Caco-2 (cell line): ENCODE results near the gene MBD6. TPM values are rescaled to one million over a fixed set of nuclear protein-coding genes. Genes with fewer than 3 reads are reported as not detected.
A peak's percentile ranks its signal among the peaks of the same experiment; 100 is the strongest.

ENCODE experiments used
- BruUV-seq: library from RNA; stranded (reverse); fragments of 400-500 nt; replicated peaks from 2 replicates; lab custom pipeline; 2021; lab: Mats Ljungman, UMichigan
- CTCF ChIA-PET: fragments of 300-600 bp; sonication (Branson Sonifier 250); formaldehyde crosslinking; loops from one replicate; lab custom pipeline; 2022; ENCODE audit warnings: antibody characterized with exemption; lab: Charles Lee
- POLR2A ChIA-PET: fragments of 300-600 bp; sonication (Branson Sonifier 250); formaldehyde crosslinking; loops from one replicate; lab custom pipeline; 2022; ENCODE audit warnings: antibody characterized with exemption; lab: Charles Lee
- DNase-seq, 2 experiments: peaks; one replicate each; pipeline versions ENCODE4 v3.0.0 to v3.0.0-alpha.2; 2020 to 2022
- H3K27me3 ChIP-seq: replicated peaks from 2 replicates; pipeline ENCODE4 v1.6.0; 2011; ENCODE audit warnings: low read length; ENCODE audit not compliant: control insufficient read depth, insufficient read depth
- H3K36me3 ChIP-seq: 2 replicates; pipeline ENCODE4 v1.5.1; 2011; ENCODE audit warnings: low read length; ENCODE audit not compliant: control insufficient read depth, insufficient read depth
- H3K4me1 ChIP-seq: fragments of 250-450 bp; sonication (Bioruptor Pico); 2 replicates; pipeline ENCODE4 v1.5.1; 2020; ENCODE audit warnings: mild to moderate bottlenecking
- H3K4me3 ChIP-seq: 2 replicates; pipeline ENCODE4 v1.5.1; 2011; ENCODE audit warnings: low read depth, mild to moderate bottlenecking, control low read depth, low read length
- H3K9me3 ChIP-seq: fragments of 250-450 bp; sonication (Bioruptor Pico); 2 replicates; pipeline ENCODE4 v1.5.1; 2020; ENCODE audit warnings: mild to moderate bottlenecking, moderate library complexity
- H3K27ac Mint-ChIP-seq: one replicate; pipeline ENCODE4 v1.8.0; 2022; ENCODE audit warnings: mixed read lengths; ENCODE audit not compliant: unreplicated experiment
- H3K27me3 Mint-ChIP-seq: one replicate; pipeline ENCODE4 v1.8.0; 2022; ENCODE audit warnings: mixed read lengths; ENCODE audit not compliant: insufficient read depth, unreplicated experiment
- H3K36me3 Mint-ChIP-seq: one replicate; pipeline ENCODE4 v1.8.0; 2022; ENCODE audit warnings: mild to moderate bottlenecking, mixed read lengths; ENCODE audit not compliant: insufficient read depth, unreplicated experiment
- H3K4me1 Mint-ChIP-seq: one replicate; pipeline ENCODE4 v1.8.0; 2022; ENCODE audit warnings: low read depth, mixed read lengths; ENCODE audit not compliant: unreplicated experiment
- H3K4me3 Mint-ChIP-seq: one replicate; pipeline ENCODE4 v1.8.0; 2022; ENCODE audit warnings: mild to moderate bottlenecking, moderate library complexity, mixed read lengths; ENCODE audit not compliant: unreplicated experiment
- H3K9me3 Mint-ChIP-seq: one replicate; pipeline ENCODE4 v1.8.0; 2022; ENCODE audit warnings: mixed read lengths; ENCODE audit not compliant: unreplicated experiment
- CTCF ChIP-seq, 2 experiments: fragments of 200-600 bp in 1 of 2; IDR thresholded peaks; 1 replicate in 1 of 2; 2 replicates in 1 of 2; pipeline versions ENCODE4 v1.5.1 to v1.8.0; 2011 to 2022; ENCODE audit warnings: antibody characterized with exemption in 1 of 2, control low read depth in 1 of 2, inconsistent platforms in 1 of 2, low read depth in 1 of 2, low read length in 1 of 2, mild to moderate bottlenecking in 1 of 2, moderate library complexity in 1 of 2; ENCODE audit not compliant: insufficient read depth in 1 of 2, severe bottlenecking in 1 of 2, unreplicated experiment in 1 of 2
- intact Hi-C: fragments of 100-400 bp; cut with micrococcal nuclease; formaldehyde crosslinking; loops from one replicate; pipeline ENCODE4 v1.10.0; 2022; ENCODE audit not compliant: unreplicated experiment
- total RNA-seq: library from RNA; stranded (reverse); gene quantifications from 2 replicates; pipeline ENCODE4 v1.2.3, GENCODE V29; 2022

The MBD6 gene
- total RNA-seq, 1 experiment from 2014 or later, result 82.2 TPM

- H3K36me3 Mint-ChIP-seq, result peaks cover 69% of the 10 kb centered on the region
- H3K27ac Mint-ChIP-seq, result peak overlapping the region; percentile 66
Observed at GRCh38 chr12:57525615-57526383, 3.2 kb downstream of the MBD6 start.

GRCh38 chr12:57526477-57527126, 4.0 kb downstream of the MBD6 start:
- intact Hi-C loops, result no loop called here
- Histone ChIP-seq H3K4me1 (peaks cover 16% of the 10 kb centered on the region), H3K36me3 (peaks cover 6% of the 10 kb centered on the region), H3K27me3 (no peaks in the 10 kb centered on the region), H3K4me3 (no peak overlapping the region), H3K9me3 (no peaks in the 10 kb centered on the region)
- Mint-ChIP-seq H3K4me3 (no peak overlapping the region), H3K4me1 (peaks cover 7% of the 10 kb centered on the region), H3K36me3 (peaks cover 67% of the 10 kb centered on the region), H3K9me3 (no peaks in the 10 kb centered on the region), H3K27me3 (no peaks in the 10 kb centered on the region), H3K27ac (no peak overlapping the region)
- no TSS peak for BruUV-seq
- CTCF ChIA-PET, result interaction anchor here (0.7 kb wide), 1 partner anchor 1199 kb away, joined by 3 read pairs; no protein-coding TSS in a partner anchor
- POLR2A ChIA-PET, result no interaction called here
- TF ChIP-seq CTCF (IDR thresholded peaks at IDR 0.05; ENCODE audit: insufficient read depth in 1 of 2, low read depth in 1 of 2, low read length in 1 of 2, severe bottlenecking in 1 of 2, unreplicated experiment in 1 of 2), result no peak
- DNase-seq, result no peak

More at GRCh38 chr12:57525615-57526383, 3.2 kb downstream of the MBD6 start:
- no peak for DNase-seq
- intact Hi-C loops, result no loop called here
- no TSS peak for BruUV-seq
- no peaks in the 10 kb centered on the region for H3K9me3 ChIP-seq
- ChIA-PET POLR2A (no interaction called here), CTCF (interaction anchor here (0.7 kb wide), 1 partner anchor 1198 kb away, joined by 3 read pairs; no protein-coding TSS in a partner anchor)
- TF ChIP-seq CTCF (IDR thresholded peaks at IDR 0.05; ENCODE audit: insufficient read depth in 1 of 2, low read depth in 1 of 2, low read length in 1 of 2, severe bottlenecking in 1 of 2, unreplicated experiment in 1 of 2), result no peak
- H3K27me3 ChIP-seq, result no peaks in the 10 kb centered on the region
- H3K4me1 ChIP-seq, result peaks cover 24% of the 10 kb centered on the region
- no peak overlapping the region for H3K4me3 ChIP-seq
- H3K4me1 Mint-ChIP-seq, result peaks cover 7% of the 10 kb centered on the region
- H3K9me3 Mint-ChIP-seq, result no peaks in the 10 kb centered on the region
- H3K27me3 Mint-ChIP-seq, result no peaks in the 10 kb centered on the region
- H3K36me3 ChIP-seq, result peaks cover 6% of the 10 kb centered on the region
- peak overlapping the region; percentile 33 for H3K4me3 Mint-ChIP-seq

GRCh38 chr12:57527184-57527583, 4.6 kb downstream of the MBD6 start:
- CTCF ChIA-PET, result no interaction called here
- Histone ChIP-seq H3K9me3 (no peaks in the 10 kb centered on the region), H3K36me3 (peaks cover 6% of the 10 kb centered on the region), H3K4me3 (no peak overlapping the region), H3K4me1 (peaks cover 12% of the 10 kb centered on the region), H3K27me3 (no peaks in the 10 kb centered on the region)
- no peak overlapping the region for H3K4me3 Mint-ChIP-seq
- peaks cover 7% of the 10 kb centered on the region for H3K4me1 Mint-ChIP-seq
- BruUV-seq, result no TSS peak
- TF ChIP-seq CTCF (IDR thresholded peaks at IDR 0.05; ENCODE audit: insufficient read depth in 1 of 2, low read depth in 1 of 2, low read length in 1 of 2, severe bottlenecking in 1 of 2, unreplicated experiment in 1 of 2), result no peak
- peaks cover 67% of the 10 kb centered on the region for H3K36me3 Mint-ChIP-seq
- POLR2A ChIA-PET, result no interaction called here
- no peak for DNase-seq
- H3K27ac Mint-ChIP-seq, result no peak overlapping the region
- intact Hi-C loops, result no loop called here
- no peaks in the 10 kb centered on the region for H3K9me3 Mint-ChIP-seq
- no peaks in the 10 kb centered on the region for H3K27me3 Mint-ChIP-seq
